CD14-positive monocyte (primary cell): ENCODE measurements around the gene RNPS1. TPM values are rescaled to one million over a fixed set of nuclear protein-coding genes. Genes with fewer than 3 reads are reported as not detected.
A peak's percentile ranks its signal among the peaks of the same experiment; 100 is the strongest.

ENCODE experiments used
- DNase-seq, 3 donors: peaks; one replicate each; pipeline ENCODE4 v3.0.0-alpha.2; 2011 to 2022
- H2AFZ ChIP-seq: 2 replicates; pipeline ENCODE4 v1.6.0; 2012; ENCODE audit warnings: mild to moderate bottlenecking, low read depth, low read length, inconsistent platforms; ENCODE audit not compliant: insufficient read depth, poor library complexity, severe bottlenecking
- H3K27ac ChIP-seq, 2 donors: 1 replicate in 1 of 2; 2 replicates in 1 of 2; pipeline ENCODE4 v1.5.1; 2012 to 2013; ENCODE audit warnings: low read length in 2 of 2, control low read depth in 1 of 2, inconsistent platforms in 1 of 2, low read depth in 1 of 2, mild to moderate bottlenecking in 1 of 2
- H3K27me3 ChIP-seq, 2 donors: one replicate each; pipeline versions ENCODE4 v1.6.0 to v1.6.1; 2011 to 2013; ENCODE audit warnings: low read length in 2 of 2; ENCODE audit not compliant: control insufficient read depth in 2 of 2, insufficient read depth in 2 of 2
- H3K36me3 ChIP-seq, 2 donors: replicated peaks in 1 of 2; 1 replicate in 1 of 2; 2 replicates in 1 of 2; pipeline versions ENCODE4 v1.5.1 to v1.6.1; 2012 to 2013; ENCODE audit warnings: low read length in 2 of 2, control low read depth in 1 of 2, inconsistent platforms in 1 of 2, mild to moderate bottlenecking in 1 of 2; ENCODE audit not compliant: insufficient read depth in 2 of 2, control insufficient read depth in 1 of 2
- H3K4me1 ChIP-seq, 2 donors: 1 replicate in 1 of 2; 2 replicates in 1 of 2; pipeline versions ENCODE4 v1.5.1 to v1.6.1; 2012 to 2013; ENCODE audit warnings: low read length in 2 of 2, control low read depth in 1 of 2, inconsistent platforms in 1 of 2, mild to moderate bottlenecking in 1 of 2, moderate library complexity in 1 of 2; ENCODE audit not compliant: insufficient read depth in 2 of 2, control insufficient read depth in 1 of 2
- H3K4me2 ChIP-seq: replicated peaks from 2 replicates; pipeline ENCODE3; 2012; ENCODE audit warnings: low read length, moderate library complexity, mild to moderate bottlenecking; ENCODE audit not compliant: poor library complexity, severe bottlenecking; ENCODE audit errors: extremely low read depth
- H3K4me3 ChIP-seq, 3 experiments: fragments of 200-600 bp in 1 of 3; sonication (generic) in 1 of 3; replicated peaks in 1 of 3; 1 replicate in 2 of 3; 2 replicates in 1 of 3; pipeline ENCODE4 v1.5.1; 2011 to 2013; ENCODE audit warnings: low read length in 3 of 3, mild to moderate bottlenecking in 3 of 3, control low read depth in 2 of 3, low read depth in 2 of 3, inconsistent platforms in 1 of 3, moderate library complexity in 1 of 3
- H3K79me2 ChIP-seq: 2 replicates; pipeline ENCODE4 v1.6.0; 2012; ENCODE audit warnings: mild to moderate bottlenecking, control low read depth, inconsistent platforms, low read length, moderate library complexity; ENCODE audit not compliant: insufficient read depth
- H3K9ac ChIP-seq: 2 replicates; pipeline ENCODE4 v1.6.0; 2017; ENCODE audit warnings: low read length, mild to moderate bottlenecking; ENCODE audit not compliant: insufficient read depth, poor library complexity, severe bottlenecking
- H3K9me3 ChIP-seq, 2 donors: replicated peaks in 1 of 2; 1 replicate in 1 of 2; 2 replicates in 1 of 2; pipeline versions ENCODE4 v1.5.1 to v1.6.1; 2012 to 2013; ENCODE audit warnings: low read length in 2 of 2, control low read depth in 1 of 2; ENCODE audit not compliant: control insufficient read depth in 1 of 2, insufficient read depth in 1 of 2
- H4K20me1 ChIP-seq: 2 replicates; pipeline ENCODE4 v1.6.0; 2012; ENCODE audit warnings: mild to moderate bottlenecking, low read length, control low read depth, moderate library complexity; ENCODE audit not compliant: insufficient read depth
- H3K27ac Mint-ChIP-seq, 7 donors: one replicate each; pipeline ENCODE4 v1.8.0; 2020; ENCODE audit warnings: mild to moderate bottlenecking in 7 of 7, mixed read lengths in 7 of 7, moderate library complexity in 6 of 7, inconsistent platforms in 2 of 7
- H3K27me3 Mint-ChIP-seq, 3 donors: one replicate each; pipeline ENCODE4 v1.8.0; 2021 to 2022; ENCODE audit warnings: low read depth in 3 of 3, mild to moderate bottlenecking in 3 of 3, mixed read lengths in 3 of 3, moderate library complexity in 3 of 3, inconsistent platforms in 1 of 3
- H3K36me3 Mint-ChIP-seq, 2 donors: one replicate each; pipeline ENCODE4 v1.8.0; 2020; ENCODE audit warnings: mixed read lengths in 2 of 2, inconsistent platforms in 1 of 2, mild to moderate bottlenecking in 1 of 2
- H3K4me1 Mint-ChIP-seq: one replicate; pipeline ENCODE4 v1.8.0; 2020; ENCODE audit warnings: mild to moderate bottlenecking, mixed read lengths
- H3K4me3 Mint-ChIP-seq, 2 donors: one replicate each; pipeline ENCODE4 v1.8.0; 2020; ENCODE audit warnings: mild to moderate bottlenecking in 2 of 2, mixed read lengths in 2 of 2, moderate library complexity in 1 of 2
- H3K9me3 Mint-ChIP-seq, 7 donors: one replicate each; pipeline ENCODE4 v1.8.0; 2020 to 2022; ENCODE audit warnings: mixed read lengths in 7 of 7, mild to moderate bottlenecking in 6 of 7, moderate library complexity in 6 of 7, inconsistent platforms in 2 of 7
- WGBS: methylation state at CpG from one replicate; pipeline ENCODE4 v1.1.5; 2013; ENCODE audit warnings: missing lambda C conversion rate; ENCODE audit not compliant: insufficient coverage; 5-methylcytosine and 5-hydroxymethylcytosine counted together
- intact Hi-C, 2 donors: fragments of 100-400 bp; cut with micrococcal nuclease; formaldehyde crosslinking; loops; one replicate each; pipeline versions ENCODE4 v1.15.0 to v1.15.1; 2023
- polyA plus RNA-seq, 3 donors: library from polyadenylated mRNA; depleted of rRNA in 1 of 3; unstranded in 2 of 3; stranded (reverse) in 1 of 3; fragments of 300-500 nt in 2 of 3; fragments of >200 nt in 1 of 3; fragmentation: Illumina TruSeq in 2 of 3; gene quantifications; 1 replicate in 2 of 3; 2 replicates in 1 of 3; pipeline ENCODE4 v1.2.3, GENCODE V29; 2012 to 2021
- TF ChIP-seq, protein P1 (sequence below): fragments of 200-600 bp; IDR thresholded peaks from one replicate; pipeline ENCODE4 v1.8.0; 2022; ENCODE audit warnings: antibody characterized with exemption, mild to moderate bottlenecking

Gene RNPS1
- polyA plus RNA-seq, 3 donors: 93.7 to 176 (median 106) TPM

DNA sequence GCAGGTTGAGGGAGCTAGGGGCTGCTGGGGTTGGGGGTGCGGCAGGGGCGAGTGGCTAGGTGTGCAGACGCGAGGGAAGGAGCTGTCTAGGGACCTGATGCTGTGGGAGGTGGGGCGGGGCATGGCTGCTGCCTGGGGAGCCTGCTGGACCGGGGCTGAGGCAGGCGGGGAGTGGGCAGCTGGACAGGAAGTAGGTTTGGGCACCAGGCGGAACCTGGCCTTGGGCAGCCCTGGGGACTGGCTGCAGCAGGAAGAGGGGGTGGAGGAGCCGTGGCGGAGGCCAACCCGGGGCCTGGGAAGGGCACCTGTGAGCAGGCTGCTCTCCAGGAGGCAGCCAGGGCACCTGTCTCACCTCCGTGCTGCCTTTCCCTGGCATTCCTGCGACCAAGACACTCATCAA lies 37.5 kb downstream of the RNPS1 start:
- Histone ChIP-seq H3K4me1 (no peaks in the 10 kb centered on the region), H3K79me2 (peaks cover 24% of the 10 kb centered on the region), H4K20me1 (peaks cover 19% of the 10 kb centered on the region), H3K4me2 (no peak overlapping the region), H3K9me3 (no peaks in the 10 kb centered on the region), H3K9ac (no peak overlapping the region), H3K4me3 (no peak overlapping the region), H2AFZ (no peak overlapping the region), H3K36me3 (peaks cover 70 to 84% of the 10 kb centered on the region in 2 donors), H3K27me3 (peaks cover 0 to 2% of the 10 kb centered on the region in 2 donors), H3K27ac (no peak overlapping the region)
- H3K4me3 Mint-ChIP-seq: no peak overlapping the region
- intact Hi-C loops: no loop called here
- peaks cover 0 to 5% (median 0%) of the 10 kb centered on the region in 7 donors for H3K9me3 Mint-ChIP-seq
- H3K36me3 Mint-ChIP-seq: peaks cover 51 to 76% of the 10 kb centered on the region in 2 donors
- H3K27me3 Mint-ChIP-seq: peaks cover 4 to 9% (median 5%) of the 10 kb centered on the region in 3 donors
- H3K27ac Mint-ChIP-seq: peak overlapping the region in 2 of 7 donors; percentile 50 to 52
- DNase-seq: no peak
- H3K4me1 Mint-ChIP-seq: peaks cover 11% of the 10 kb centered on the region
- 89% methylated on average over 13 of the region's 13 CpGs for WGBS
- TF ChIP-seq, protein P1, sequence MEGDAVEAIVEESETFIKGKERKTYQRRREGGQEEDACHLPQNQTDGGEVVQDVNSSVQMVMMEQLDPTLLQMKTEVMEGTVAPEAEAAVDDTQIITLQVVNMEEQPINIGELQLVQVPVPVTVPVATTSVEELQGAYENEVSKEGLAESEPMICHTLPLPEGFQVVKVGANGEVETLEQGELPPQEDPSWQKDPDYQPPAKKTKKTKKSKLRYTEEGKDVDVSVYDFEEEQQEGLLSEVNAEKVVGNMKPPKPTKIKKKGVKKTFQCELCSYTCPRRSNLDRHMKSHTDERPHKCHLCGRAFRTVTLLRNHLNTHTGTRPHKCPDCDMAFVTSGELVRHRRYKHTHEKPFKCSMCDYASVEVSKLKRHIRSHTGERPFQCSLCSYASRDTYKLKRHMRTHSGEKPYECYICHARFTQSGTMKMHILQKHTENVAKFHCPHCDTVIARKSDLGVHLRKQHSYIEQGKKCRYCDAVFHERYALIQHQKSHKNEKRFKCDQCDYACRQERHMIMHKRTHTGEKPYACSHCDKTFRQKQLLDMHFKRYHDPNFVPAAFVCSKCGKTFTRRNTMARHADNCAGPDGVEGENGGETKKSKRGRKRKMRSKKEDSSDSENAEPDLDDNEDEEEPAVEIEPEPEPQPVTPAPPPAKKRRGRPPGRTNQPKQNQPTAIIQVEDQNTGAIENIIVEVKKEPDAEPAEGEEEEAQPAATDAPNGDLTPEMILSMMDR: no peak

DNA sequence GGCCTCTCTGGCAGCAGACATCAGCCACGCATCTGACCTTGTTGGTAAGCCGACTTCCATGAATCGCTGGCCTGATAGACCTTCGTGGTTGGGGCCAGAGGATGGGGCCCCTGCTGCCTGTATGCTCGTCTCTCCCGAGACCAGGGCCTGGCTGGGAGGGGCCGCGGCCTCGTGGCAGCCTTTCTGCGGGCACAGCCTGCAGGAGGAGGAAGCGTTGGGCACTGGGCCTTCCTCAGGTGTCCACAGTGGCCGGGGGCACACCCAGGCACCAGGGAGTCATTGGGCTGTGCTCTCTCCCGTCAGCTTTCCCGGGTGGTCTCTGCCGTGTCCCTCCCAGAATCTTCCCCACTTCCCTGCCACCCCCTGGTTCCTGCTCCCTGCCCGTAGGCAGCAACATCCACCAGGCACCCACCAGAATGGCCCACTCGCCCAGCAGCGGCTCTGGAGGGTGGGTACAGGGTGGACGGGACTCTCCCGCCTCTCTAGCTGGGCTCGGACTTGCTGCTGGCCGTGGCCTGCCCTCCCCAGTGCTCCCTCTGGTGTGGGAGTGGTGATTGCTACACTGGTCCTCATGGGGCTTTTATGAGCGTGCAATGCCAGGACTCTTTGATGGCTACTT lies 38.2 kb downstream of the RNPS1 start:
- Histone ChIP-seq H2AFZ (no peak overlapping the region), H3K9ac (no peak overlapping the region), H3K4me1 (peaks cover under 1 to 3% of the 10 kb centered on the region in 2 donors), H3K4me2 (no peak overlapping the region), H3K4me3 (no peak overlapping the region), H3K79me2 (peaks cover 30% of the 10 kb centered on the region), H3K27ac (no peak overlapping the region), H4K20me1 (peaks cover 19% of the 10 kb centered on the region), H3K36me3 (peaks cover 63 to 77% of the 10 kb centered on the region in 2 donors), H3K27me3 (no peaks in the 10 kb centered on the region), H3K9me3 (no peaks in the 10 kb centered on the region)
- Mint-ChIP-seq H3K4me3 (no peak overlapping the region), H3K4me1 (peaks cover 15% of the 10 kb centered on the region), H3K27me3 (peaks cover 2 to 3% (median 2%) of the 10 kb centered on the region in 3 donors), H3K27ac (peak overlapping the region in 1 of 7 donors; percentile 50), H3K9me3 (peaks cover 0 to 2% (median 0%) of the 10 kb centered on the region in 7 donors), H3K36me3 (peaks cover 45 to 69% of the 10 kb centered on the region in 2 donors)
- TF ChIP-seq, protein P1: no peak
- intact Hi-C loops: no loop called here
- 90% methylated on average over 17 of the region's 23 CpGs for WGBS
- no peak for DNase-seq
